Testis (tissue), 2 donors: ENCODE data around the gene ICE2.

Experiments
- CTCF ChIP-seq, 3 experiments: fragments of 450-650 bp in 2 of 3; fragments of 200-600 bp in 1 of 3; sonication (generic) in 1 of 3; IDR thresholded peaks; one replicate each; pipeline ENCODE4 v1.5.1; 2016 to 2019; ENCODE audit warnings: antibody characterized with exemption in 3 of 3, mild to moderate bottlenecking in 2 of 3, moderate library complexity in 1 of 3
- POLR2A ChIP-seq: fragments of 450-650 bp; IDR thresholded peaks from one replicate; pipeline ENCODE4 v1.6.1; 2017; ENCODE audit warnings: antibody characterized with exemption, mild to moderate bottlenecking, moderate library complexity

DNA sequence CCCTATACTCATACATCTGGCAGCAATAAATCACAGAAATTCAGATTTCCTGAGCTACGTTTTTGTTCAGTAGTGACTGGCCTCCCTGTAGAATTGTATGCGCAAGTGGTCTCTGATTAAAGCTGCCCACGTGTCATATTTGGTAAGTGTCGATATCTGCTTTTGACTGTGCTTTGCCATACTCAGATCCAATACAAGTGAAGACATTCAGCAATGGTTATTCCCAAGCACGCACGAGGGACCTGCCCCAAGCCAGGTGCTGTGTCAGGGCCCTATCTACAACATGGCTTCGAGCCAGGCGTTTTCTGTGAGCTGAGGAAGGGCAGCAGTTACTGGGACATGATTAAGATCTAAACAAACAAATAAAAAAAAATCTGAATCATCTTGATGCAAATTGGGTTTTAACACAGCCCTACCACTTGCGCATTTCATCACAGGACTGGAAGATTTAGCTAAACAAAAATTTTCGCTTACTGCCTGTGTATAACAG lies 47.2 kb upstream of the ICE2 start:
- no peak for TF ChIP-seq CTCF (IDR thresholded peaks at IDR 0.05)
- no peak for TF ChIP-seq POLR2A
